WTC11 (cell line): ENCODE results near the gene SRPK3. TPM values are rescaled to one million over a fixed set of nuclear protein-coding genes. Genes with fewer than 3 reads are reported as not detected.

Experiments
- ATAC-seq: fragments of 200-7000 bp; cut with Tn5 transposase; 2 replicates; pipeline ENCODE4 v1.10.0; 2021; ENCODE audit warnings: mild to moderate bottlenecking, moderate library complexity
- CTCF ChIA-PET: fragments of 300-600 bp; sonication (Branson Sonifier 250); formaldehyde crosslinking; loops from one replicate; lab custom pipeline; 2021; ENCODE audit warnings: antibody characterized with exemption; lab: Charles Lee
- POLR2A ChIA-PET: fragments of 350-600 bp; sonication (Branson Sonifier 250); formaldehyde crosslinking; loops from one replicate; lab custom pipeline; 2021; ENCODE audit warnings: antibody characterized with exemption; lab: Charles Lee
- DNase-seq: peaks from one replicate; pipeline ENCODE4 v3.0.0; 2021; ENCODE audit warnings: low spot score
- H3K27ac Mint-ChIP-seq: 2 replicates; pipeline ENCODE4 v1.8.0; 2021; ENCODE audit warnings: mixed read lengths
- H3K27me3 Mint-ChIP-seq: 2 replicates; pipeline ENCODE4 v1.8.0; 2021; ENCODE audit warnings: low read depth, mild to moderate bottlenecking, moderate library complexity, mixed read lengths
- H3K36me3 Mint-ChIP-seq: 2 replicates; pipeline ENCODE4 v1.8.0; 2021; ENCODE audit warnings: mixed read lengths
- H3K4me1 Mint-ChIP-seq: 2 replicates; pipeline ENCODE4 v1.8.0; 2022; ENCODE audit warnings: mixed read lengths
- H3K4me3 Mint-ChIP-seq: 2 replicates; pipeline ENCODE4 v1.8.0; 2021; ENCODE audit warnings: mild to moderate bottlenecking, moderate library complexity, mixed read lengths
- H3K9me3 Mint-ChIP-seq: 2 replicates; pipeline ENCODE4 v1.8.0; 2021; ENCODE audit warnings: mixed read lengths
- CREB1 ChIP-seq: sonication (generic); formaldehyde crosslinking; IDR thresholded peaks from 2 replicates; pipeline ENCODE4 v1.8.0; 2023; ENCODE audit warnings: mild to moderate bottlenecking, missing genetic modification reagents
- CREM ChIP-seq: sonication (generic); formaldehyde crosslinking; IDR thresholded peaks from 2 replicates; pipeline ENCODE4 v1.8.1; 2022; ENCODE audit warnings: mild to moderate bottlenecking, missing genetic modification reagents, moderate library complexity
- FOXP1 ChIP-seq: sonication (generic); formaldehyde crosslinking; IDR thresholded peaks from 2 replicates; pipeline ENCODE4 v1.8.0; 2022; ENCODE audit warnings: missing genetic modification reagents, mild to moderate bottlenecking, moderate library complexity, borderline replicate concordance
- HMGA2 ChIP-seq: fragments of 250-450 bp; sonication (Bioruptor Pico); IDR thresholded peaks from 2 replicates; pipeline ENCODE4 v1.4.0; 2021; ENCODE audit warnings: mild to moderate bottlenecking, moderate library complexity
- NFATC4 ChIP-seq: fragments of 250-450 bp; sonication (Bioruptor Pico); IDR thresholded peaks from 2 replicates; pipeline ENCODE4 v1.9.0; 2021; ENCODE audit warnings: mild to moderate bottlenecking
- NFE2L1 ChIP-seq: sonication (generic); formaldehyde crosslinking; IDR thresholded peaks from 2 replicates; pipeline ENCODE4 v1.8.1; 2023; ENCODE audit warnings: missing genetic modification reagents
- PRRX2 ChIP-seq: fragments of 250-450 bp; sonication (Bioruptor Pico); IDR thresholded peaks from 2 replicates; pipeline ENCODE4 v1.8.0; 2021; ENCODE audit warnings: mild to moderate bottlenecking
- SMAD4 ChIP-seq: sonication (generic); formaldehyde crosslinking; IDR thresholded peaks from 2 replicates; pipeline ENCODE4 v1.8.0; 2022; ENCODE audit warnings: mild to moderate bottlenecking, missing genetic modification reagents
- SOX15 ChIP-seq: fragments of 250-450 bp; sonication (Bioruptor Pico); IDR thresholded peaks from 2 replicates; pipeline ENCODE4 v1.9.0; 2021; ENCODE audit warnings: mild to moderate bottlenecking
- TCF7 ChIP-seq: sonication (generic); formaldehyde crosslinking; IDR thresholded peaks from 2 replicates; pipeline ENCODE4 v1.8.0; 2022; ENCODE audit warnings: mild to moderate bottlenecking, low read depth, missing genetic modification reagents, moderate library complexity
- TEAD1 ChIP-seq: sonication (generic); formaldehyde crosslinking; IDR thresholded peaks from 2 replicates; pipeline ENCODE4 v1.8.0; 2022; ENCODE audit warnings: mild to moderate bottlenecking, missing genetic modification reagents
- ZNF219 ChIP-seq: sonication (generic); formaldehyde crosslinking; IDR thresholded peaks from 2 replicates; pipeline ENCODE4 v1.8.0; 2023; ENCODE audit warnings: missing genetic modification reagents, mild to moderate bottlenecking, borderline replicate concordance
- ZNF232 ChIP-seq: sonication (generic); formaldehyde crosslinking; IDR thresholded peaks from 2 replicates; pipeline ENCODE4 v1.8.0; 2022; ENCODE audit warnings: mild to moderate bottlenecking, missing genetic modification reagents
- ZNF416 ChIP-seq: fragments of 250-450 bp; sonication (Bioruptor Pico); IDR thresholded peaks from 2 replicates; pipeline ENCODE4 v1.9.0; 2021; ENCODE audit warnings: mild to moderate bottlenecking, inconsistent platforms
- total RNA-seq: library from RNA; stranded (reverse); gene quantifications from 3 replicates; pipeline ENCODE4 v1.2.3, GENCODE V29; 2021
- TF ChIP-seq, protein P1 (sequence below): sonication (generic); formaldehyde crosslinking; IDR thresholded peaks from 2 replicates; pipeline ENCODE4 v1.8.0; 2023; ENCODE audit warnings: missing genetic modification reagents, mild to moderate bottlenecking, borderline replicate concordance
- TF ChIP-seq, protein P2 (sequence below): sonication (generic); formaldehyde crosslinking; IDR thresholded peaks from 2 replicates; pipeline ENCODE4 v1.8.1; 2022; ENCODE audit warnings: low read depth, mild to moderate bottlenecking, moderate library complexity, missing genetic modification reagents, borderline replicate concordance
- TF ChIP-seq, protein P3 (sequence below): fragments of 250-450 bp; sonication (Bioruptor Pico); conservative IDR thresholded peaks from 2 replicates; pipeline ENCODE4 v1.9.0; 2021; ENCODE audit warnings: mild to moderate bottlenecking
- TF ChIP-seq, protein P4 (sequence below): sonication (generic); formaldehyde crosslinking; conservative IDR thresholded peaks from 2 replicates; pipeline ENCODE4 v1.8.1; 2023; ENCODE audit warnings: mild to moderate bottlenecking, low read depth, missing genetic modification reagents, moderate library complexity

The SRPK3 gene
- total RNA-seq, 1 experiment from 2014 or later = not detected

DNA sequence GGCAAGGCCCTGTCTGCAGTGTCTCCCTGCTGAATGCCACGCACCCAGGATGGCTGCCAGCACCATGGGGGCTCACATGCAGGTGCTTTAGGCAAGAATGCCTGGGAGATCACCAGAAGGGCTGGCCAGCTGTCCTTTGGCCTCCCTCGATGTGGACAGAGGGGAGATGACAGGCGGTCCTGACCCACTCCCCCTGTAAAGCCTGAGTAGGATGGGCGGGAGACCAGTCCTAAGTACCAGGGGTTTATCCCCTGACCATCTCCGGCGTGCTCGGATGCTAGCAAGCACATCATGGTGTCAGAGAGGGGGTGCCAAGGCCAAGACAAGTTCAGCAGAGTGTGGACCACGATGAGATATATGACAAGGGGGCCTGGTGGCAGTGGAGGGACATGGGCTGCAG, 44.2 kb downstream of the SRPK3 start:
- CTCF ChIA-PET = no interaction called here
- no peak for DNase-seq
- ATAC-seq = no peak
- H3K27ac Mint-ChIP-seq = peak overlapping the region; percentile 93
- peak overlapping the region; percentile 6; the same call in 1 of the 2 replicates for H3K4me3 Mint-ChIP-seq
- no peak for TF ChIP-seq ZNF232 (CRISPR knock-in tag)
- TF ChIP-seq CREM = no peak
- TF ChIP-seq, protein P1, sequence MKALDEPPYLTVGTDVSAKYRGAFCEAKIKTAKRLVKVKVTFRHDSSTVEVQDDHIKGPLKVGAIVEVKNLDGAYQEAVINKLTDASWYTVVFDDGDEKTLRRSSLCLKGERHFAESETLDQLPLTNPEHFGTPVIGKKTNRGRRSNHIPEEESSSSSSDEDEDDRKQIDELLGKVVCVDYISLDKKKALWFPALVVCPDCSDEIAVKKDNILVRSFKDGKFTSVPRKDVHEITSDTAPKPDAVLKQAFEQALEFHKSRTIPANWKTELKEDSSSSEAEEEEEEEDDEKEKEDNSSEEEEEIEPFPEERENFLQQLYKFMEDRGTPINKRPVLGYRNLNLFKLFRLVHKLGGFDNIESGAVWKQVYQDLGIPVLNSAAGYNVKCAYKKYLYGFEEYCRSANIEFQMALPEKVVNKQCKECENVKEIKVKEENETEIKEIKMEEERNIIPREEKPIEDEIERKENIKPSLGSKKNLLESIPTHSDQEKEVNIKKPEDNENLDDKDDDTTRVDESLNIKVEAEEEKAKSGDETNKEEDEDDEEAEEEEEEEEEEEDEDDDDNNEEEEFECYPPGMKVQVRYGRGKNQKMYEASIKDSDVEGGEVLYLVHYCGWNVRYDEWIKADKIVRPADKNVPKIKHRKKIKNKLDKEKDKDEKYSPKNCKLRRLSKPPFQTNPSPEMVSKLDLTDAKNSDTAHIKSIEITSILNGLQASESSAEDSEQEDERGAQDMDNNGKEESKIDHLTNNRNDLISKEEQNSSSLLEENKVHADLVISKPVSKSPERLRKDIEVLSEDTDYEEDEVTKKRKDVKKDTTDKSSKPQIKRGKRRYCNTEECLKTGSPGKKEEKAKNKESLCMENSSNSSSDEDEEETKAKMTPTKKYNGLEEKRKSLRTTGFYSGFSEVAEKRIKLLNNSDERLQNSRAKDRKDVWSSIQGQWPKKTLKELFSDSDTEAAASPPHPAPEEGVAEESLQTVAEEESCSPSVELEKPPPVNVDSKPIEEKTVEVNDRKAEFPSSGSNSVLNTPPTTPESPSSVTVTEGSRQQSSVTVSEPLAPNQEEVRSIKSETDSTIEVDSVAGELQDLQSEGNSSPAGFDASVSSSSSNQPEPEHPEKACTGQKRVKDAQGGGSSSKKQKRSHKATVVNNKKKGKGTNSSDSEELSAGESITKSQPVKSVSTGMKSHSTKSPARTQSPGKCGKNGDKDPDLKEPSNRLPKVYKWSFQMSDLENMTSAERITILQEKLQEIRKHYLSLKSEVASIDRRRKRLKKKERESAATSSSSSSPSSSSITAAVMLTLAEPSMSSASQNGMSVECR (CRISPR knock-in tag) = no peak
- no peak for TF ChIP-seq ZNF416
- TF ChIP-seq, protein P2, sequence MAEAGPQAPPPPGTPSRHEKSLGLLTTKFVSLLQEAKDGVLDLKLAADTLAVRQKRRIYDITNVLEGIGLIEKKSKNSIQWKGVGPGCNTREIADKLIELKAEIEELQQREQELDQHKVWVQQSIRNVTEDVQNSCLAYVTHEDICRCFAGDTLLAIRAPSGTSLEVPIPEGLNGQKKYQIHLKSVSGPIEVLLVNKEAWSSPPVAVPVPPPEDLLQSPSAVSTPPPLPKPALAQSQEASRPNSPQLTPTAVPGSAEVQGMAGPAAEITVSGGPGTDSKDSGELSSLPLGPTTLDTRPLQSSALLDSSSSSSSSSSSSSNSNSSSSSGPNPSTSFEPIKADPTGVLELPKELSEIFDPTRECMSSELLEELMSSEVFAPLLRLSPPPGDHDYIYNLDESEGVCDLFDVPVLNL (CRISPR knock-in tag) = no peak
- TF ChIP-seq TCF7 (CRISPR knock-in tag) = no peak
- TF ChIP-seq SOX15 (CRISPR knock-in tag) = no peak
- TF ChIP-seq SMAD4 = no peak
- no peak for TF ChIP-seq FOXP1 (CRISPR knock-in tag)
- TF ChIP-seq, protein P3, sequence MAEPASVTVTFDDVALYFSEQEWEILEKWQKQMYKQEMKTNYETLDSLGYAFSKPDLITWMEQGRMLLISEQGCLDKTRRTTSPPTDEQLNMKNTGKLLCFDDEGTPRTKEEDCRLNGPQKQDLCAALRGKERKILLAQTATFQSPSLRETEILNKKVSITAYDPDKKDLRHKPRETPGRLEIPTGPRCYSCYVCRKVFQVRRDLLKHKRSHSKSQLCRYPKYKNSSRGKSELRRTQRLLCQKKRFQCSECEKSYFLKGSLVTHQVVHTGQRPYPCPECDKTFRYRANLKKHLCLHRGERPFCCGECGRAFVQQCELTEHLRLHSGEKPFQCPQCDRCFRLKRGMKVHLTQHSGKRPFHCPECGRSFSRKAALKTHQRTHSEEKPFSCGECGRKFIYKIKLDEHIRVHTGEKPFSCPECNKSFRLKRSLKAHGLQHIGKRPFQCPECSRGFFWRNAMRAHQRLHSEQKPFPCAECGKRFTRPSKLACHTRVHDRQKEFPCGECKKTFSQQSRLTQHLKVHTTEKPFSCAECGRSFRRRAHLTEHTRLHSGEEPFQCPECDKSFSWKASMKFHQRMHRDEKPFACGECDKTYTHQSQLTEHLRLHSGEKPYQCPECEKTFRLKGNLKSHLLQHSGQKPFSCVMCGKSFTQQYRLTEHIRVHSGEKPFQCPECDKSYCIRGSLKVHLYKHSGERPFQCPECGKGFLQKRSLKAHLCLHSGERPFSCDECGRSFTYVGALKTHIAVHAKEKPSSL = no peak
- TF ChIP-seq NFATC4 (CRISPR knock-in tag) = no peak
- TF ChIP-seq NFE2L1 (CRISPR knock-in tag) = no peak
- no peak for TF ChIP-seq HMGA2 (CRISPR knock-in tag)
- no peak for TF ChIP-seq TEAD1 (CRISPR knock-in tag)
- TF ChIP-seq, protein P4, sequence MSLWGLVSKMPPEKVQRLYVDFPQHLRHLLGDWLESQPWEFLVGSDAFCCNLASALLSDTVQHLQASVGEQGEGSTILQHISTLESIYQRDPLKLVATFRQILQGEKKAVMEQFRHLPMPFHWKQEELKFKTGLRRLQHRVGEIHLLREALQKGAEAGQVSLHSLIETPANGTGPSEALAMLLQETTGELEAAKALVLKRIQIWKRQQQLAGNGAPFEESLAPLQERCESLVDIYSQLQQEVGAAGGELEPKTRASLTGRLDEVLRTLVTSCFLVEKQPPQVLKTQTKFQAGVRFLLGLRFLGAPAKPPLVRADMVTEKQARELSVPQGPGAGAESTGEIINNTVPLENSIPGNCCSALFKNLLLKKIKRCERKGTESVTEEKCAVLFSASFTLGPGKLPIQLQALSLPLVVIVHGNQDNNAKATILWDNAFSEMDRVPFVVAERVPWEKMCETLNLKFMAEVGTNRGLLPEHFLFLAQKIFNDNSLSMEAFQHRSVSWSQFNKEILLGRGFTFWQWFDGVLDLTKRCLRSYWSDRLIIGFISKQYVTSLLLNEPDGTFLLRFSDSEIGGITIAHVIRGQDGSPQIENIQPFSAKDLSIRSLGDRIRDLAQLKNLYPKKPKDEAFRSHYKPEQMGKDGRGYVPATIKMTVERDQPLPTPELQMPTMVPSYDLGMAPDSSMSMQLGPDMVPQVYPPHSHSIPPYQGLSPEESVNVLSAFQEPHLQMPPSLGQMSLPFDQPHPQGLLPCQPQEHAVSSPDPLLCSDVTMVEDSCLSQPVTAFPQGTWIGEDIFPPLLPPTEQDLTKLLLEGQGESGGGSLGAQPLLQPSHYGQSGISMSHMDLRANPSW = no peak
- no peak for TF ChIP-seq CREB1 (CRISPR knock-in tag)
- TF ChIP-seq, all 79 proteins: peak for 0
- Mint-ChIP-seq H3K4me1 (peaks cover 63% of the 10 kb centered on the region), H3K36me3 (peaks cover 9% of the 10 kb centered on the region; the same call in 1 of the 2 replicates), H3K27me3 (no peaks in the 10 kb centered on the region), H3K9me3 (no peaks in the 10 kb centered on the region)
- POLR2A ChIA-PET = no interaction called here

DNA sequence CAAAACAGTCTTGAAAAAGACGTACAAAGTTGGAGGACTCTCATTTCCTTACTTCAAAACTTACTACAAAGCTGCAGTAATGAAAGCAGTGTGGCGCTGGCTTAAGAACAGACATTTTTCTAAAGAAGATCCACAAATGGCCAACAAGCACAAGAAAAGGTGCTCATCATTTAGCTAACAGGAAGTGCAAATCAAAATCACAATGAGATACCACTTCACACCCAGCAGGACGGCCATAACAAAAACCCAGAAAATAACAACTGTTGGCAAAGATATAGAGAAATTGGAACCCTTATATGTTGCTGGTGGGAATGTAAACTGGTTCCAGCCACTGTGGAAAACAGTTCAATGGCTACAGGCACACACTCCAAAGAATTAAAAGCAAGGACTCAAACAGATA, 46.2 kb downstream of the SRPK3 start:
- 0 out of 2 replicates have a peak, but pooled peaks cover under 1% of the 10 kb centered on the region for H3K27me3 Mint-ChIP-seq
- CTCF ChIA-PET = no interaction called here

More for the DNA sequence above, 46.2 kb downstream of the SRPK3 start:
- H3K9me3 Mint-ChIP-seq = no peaks in the 10 kb centered on the region
- peak overlapping the region; percentile 93 for H3K27ac Mint-ChIP-seq
- POLR2A ChIA-PET = no interaction called here
- no peak for DNase-seq
- peaks cover 59% of the 10 kb centered on the region for H3K4me1 Mint-ChIP-seq
- peaks cover 9% of the 10 kb centered on the region; the same call in 1 of the 2 replicates for H3K36me3 Mint-ChIP-seq
- TF ChIP-seq ZNF219 (no peak), PRRX2 (CRISPR knock-in tag) (no peak)
- H3K4me3 Mint-ChIP-seq = peak overlapping the region; percentile 75
- ATAC-seq = no peak
